GM19238 (cell line): ENCODE measurements around the gene TRIM15.

Source experiments
- DNase-seq: peaks from one replicate; pipeline ENCODE4 v3.0.0; 2011; ENCODE audit warnings: low spot score; ENCODE audit not compliant: insufficient read length

TRIM15 gene

GRCh38 chr6:30145818-30146217 is 17.5 kb upstream of the TRIM15 start:
- no peak for DNase-seq

DNA sequence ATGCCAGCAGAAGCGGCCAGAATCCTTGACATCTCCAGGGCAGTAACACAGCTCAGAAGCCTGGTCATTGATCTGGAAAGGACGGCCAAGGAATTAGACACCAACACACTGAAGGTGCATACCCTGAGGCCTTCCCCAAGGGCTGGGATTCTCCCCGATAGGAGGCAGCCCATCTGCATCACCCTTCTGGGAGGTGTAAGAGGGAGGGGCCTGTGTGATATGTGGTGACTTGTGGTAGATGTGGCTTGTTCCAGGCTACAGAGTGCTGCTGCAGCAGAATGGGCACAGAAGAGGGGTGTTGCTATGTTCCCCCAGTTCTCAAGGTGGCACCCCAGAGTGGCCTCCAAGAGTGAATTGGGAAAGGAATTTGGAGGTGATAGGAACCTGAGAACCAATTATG is 16.2 kb upstream of the TRIM15 start:
- DNase-seq, result no peak

DNA sequence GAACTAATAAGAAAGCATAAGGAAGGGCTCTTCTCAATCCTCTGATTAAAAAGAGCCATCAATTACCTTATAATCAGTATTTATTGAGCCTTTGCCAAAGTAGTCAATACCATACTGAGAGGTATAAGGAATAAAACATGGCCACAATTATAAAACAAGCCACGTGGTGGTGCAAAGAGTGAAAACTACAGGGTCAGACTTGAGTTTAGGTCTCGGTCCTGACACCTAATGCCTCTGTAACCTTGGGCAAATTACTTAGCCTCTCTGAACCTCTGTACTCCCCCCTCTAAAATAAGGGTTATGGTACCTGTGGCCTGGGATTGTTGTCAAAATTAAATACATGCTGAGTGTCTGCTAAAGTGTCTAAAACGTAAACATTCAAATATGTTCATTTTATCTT is 14.1 kb upstream of the TRIM15 start:
- DNase-seq, result no peak

GRCh38 chr6:30149858-30150550 is 13.3 kb upstream of the TRIM15 start:
- DNase-seq, result no peak

GRCh38 chr6:30150671-30151395 is 12.5 kb upstream of the TRIM15 start:
- no peak for DNase-seq

- no peak for DNase-seq
Observed at GRCh38 chr6:30151580-30151979, 11.8 kb upstream of the TRIM15 start.

DNA sequence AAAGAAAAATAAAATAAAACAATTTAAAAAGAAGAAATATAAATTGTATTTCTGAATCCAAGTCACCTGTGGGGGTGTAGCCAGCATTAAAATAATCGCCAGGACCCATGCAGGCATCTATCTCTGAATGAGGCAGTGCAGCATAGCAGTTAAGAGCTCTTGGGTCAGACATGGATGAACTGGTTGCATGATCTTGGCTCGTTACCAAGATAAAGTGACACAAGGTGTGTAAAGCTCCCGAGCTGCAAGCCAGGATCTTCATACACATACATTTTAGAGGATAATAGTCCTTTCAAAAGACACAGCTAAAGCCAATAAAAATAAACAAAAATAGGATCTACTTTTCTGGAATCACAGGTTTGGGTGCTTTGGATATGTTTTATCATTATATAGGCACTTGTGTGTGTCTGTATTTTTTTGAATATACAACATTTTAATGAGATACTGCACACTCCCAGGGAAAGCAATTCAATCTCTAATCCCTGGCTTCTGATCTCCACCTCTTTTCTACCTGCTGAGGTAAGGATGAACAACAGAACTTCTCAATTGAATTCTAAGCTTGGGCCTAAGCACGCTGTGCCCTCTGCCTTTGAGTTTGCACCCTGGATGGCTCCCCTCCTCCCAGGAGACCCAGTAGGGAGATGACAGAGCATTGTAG is 11.2 kb upstream of the TRIM15 start:
- no peak for DNase-seq

DNA sequence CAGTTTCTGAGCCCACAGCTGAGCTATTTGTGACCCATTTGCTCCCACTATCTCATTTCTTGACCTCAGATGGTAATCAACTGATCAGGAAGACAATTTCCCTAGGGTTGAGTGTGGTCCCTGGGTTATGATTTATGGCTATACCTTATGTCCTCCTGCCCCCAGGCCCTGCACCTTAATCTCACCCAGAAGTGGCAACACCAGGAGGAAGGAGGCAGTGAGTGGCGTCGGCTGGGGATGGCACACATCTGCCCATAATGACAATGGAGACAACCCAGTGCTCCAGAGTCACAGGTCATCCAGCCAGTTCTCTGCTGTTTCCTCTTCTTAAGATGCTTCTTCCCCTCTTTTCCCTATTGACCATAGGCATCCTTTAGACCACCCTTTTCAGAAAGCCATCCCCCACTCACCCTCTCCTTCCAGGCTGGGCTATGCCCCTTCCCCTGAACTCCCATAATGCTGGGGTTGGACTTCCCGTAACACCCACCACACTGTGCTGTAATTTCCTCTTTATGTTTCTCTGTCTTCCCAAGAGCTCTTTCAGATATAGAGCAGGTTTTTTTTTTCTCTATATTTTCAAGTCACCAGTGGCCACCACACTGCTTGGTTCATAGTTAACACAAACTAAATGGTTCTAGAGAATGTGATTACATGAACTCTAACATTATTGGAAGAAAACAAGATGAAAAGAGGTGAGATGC is 10.3 kb upstream of the TRIM15 start:
- no peak for DNase-seq

DNA sequence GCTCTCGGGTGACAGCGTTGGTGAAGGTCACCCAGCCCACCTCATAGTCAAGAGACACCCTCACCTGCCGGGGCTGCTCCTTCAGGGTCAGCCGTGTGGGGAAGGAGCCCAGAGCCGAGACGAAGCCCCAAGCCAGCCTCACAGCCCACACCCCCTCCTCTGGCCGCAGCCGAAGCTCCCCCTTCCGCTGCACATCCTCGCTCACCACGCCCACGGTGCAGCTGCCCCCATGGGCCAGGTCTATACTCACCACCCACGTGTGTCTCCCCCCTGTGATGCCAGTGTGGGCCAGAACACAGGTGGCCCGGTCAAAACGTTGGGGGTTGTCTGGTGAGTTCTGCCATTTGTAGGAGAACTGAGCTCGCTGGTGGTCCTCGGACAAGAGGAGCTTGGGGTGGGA is 9.3 kb upstream of the TRIM15 start:
- no peak for DNase-seq

DNA sequence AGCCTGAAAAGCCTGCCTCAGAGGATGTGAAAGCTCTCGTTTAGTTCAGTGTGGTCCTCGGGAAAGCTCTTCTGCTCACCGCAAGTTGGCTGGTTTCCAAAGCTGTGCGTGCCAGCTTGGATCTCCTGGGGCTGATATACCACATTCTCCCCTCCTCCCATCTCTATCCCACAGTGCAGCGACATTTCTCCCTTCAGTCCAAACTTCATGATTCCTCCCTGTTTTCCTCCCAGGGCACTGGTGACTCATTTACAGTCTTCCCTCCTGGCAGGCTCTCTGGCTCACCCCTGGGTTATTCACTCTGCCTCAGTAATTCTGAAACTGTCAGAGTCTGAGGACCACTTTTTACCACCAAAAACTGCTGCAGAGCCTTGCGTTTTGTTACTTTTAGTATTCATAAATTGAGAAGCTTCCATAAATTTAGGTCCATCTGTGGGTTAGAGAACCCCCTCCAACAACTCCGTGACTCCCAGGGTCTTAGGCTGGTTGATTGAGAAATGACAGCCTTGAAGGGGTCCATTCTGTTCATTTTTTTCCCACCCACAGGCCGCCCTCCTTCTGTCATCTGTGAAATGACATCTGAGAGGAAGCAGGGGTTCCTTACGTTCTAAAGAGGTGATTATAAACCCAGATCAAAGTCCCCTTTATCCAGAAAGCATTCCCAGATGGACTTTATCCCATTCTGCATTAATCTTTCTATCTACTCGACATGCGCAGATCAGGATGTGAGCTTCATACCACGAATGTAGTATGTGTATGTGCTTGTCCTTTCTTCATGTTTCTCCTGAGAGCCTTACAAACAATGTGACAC is 8.4 kb upstream of the TRIM15 start:
- no peak for DNase-seq

- DNase-seq, result no peak
Observed at GRCh38 chr6:30155520-30156261, 7.7 kb upstream of the TRIM15 start.

GRCh38 chr6:30156262-30156599 is 7.1 kb upstream of the TRIM15 start:
- DNase-seq, result no peak

GRCh38 chr6:30156774-30157173 is 6.6 kb upstream of the TRIM15 start:
- no peak for DNase-seq

GRCh38 chr6:30157581-30157980 is 5.8 kb upstream of the TRIM15 start:
- no peak for DNase-seq

- DNase-seq, result no peak
Observed at GRCh38 chr6:30157999-30158398, 5.3 kb upstream of the TRIM15 start.

- DNase-seq, result no peak
Observed at GRCh38 chr6:30158475-30159040, 4.8 kb upstream of the TRIM15 start.

DNA sequence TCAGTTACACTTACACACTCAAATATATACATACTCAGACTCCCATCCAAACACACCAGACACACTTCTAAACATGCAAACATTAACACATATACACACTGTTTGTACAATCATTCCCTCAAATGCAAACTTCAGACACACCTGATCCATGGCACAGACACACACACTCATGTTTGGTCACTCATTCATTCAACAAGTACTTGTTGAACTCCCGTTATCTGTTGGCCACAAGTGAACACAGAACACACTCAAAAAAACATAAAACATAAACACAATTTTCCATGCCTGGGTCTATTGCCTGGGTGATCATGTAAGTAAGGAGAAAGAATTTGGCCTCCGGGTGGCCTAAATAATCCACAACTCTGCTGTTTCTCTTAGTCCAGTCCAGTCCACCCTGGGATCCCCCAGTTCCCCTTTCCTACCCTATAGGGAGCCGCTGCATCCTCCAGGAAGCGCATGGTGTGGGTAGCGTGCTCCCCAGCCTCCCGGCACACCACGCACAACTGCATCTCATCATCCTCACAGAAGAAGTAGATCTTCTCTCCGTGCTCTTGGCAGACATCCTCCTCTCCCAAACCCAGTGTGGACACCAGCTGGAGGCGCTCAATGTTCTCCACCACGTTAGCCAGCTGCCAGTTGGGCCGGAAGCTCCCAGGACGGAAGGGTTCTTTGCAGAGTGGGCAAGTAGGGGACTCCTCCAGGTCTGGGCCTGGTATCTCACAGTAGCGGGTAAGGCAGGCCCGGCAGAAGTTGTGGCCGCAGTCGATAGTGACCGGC is 3.1 kb upstream of the TRIM15 start:
- DNase-seq, result no peak

DNA sequence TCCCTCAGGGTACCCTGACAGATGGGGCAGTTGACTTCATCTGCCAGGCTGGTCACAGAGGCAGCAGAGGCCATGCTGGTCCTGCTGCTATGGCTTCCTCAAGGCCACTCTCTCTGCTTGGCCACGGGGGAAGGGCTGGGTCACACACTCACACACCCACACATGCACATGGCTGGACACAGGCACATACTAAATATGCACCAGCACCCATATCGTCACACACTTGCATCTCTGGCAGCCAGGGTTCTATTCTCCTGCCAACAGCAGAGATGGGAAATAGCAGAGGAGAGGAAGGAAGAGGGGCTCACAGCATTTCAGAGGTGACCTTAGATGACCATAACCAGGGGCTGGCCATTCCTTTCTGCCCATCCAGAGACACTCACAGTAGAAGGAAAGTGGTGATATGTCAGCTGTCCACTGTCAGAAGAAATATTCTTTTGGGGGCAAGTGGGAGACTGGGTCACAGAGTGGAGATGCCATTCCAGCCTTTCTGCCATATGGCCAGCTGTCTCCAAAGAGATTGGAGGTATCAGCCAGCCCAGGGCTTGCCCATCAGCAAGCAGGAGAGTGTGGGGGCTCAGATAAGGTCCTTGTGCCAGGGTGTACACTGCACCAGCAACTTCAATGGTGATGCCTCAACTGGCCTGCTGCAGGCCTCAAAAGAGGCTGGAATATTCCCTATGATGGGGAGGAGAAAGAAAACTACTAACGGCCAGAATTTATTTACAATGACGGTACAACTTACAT is 2.4 kb upstream of the TRIM15 start, which contains the start of gene TRIM10:
Gene TRIM10, minus strand, starts transcription at position 427 of the 747 bp plus-strand sequence. Its CDS starts 353 bp downstream, at position 74.
- no peak for DNase-seq
